H1 (cell line): ENCODE results near the gene GLRX3. TPM values are rescaled to one million over a fixed set of nuclear protein-coding genes. Genes with fewer than 3 reads are reported as not detected.

ENCODE experiments used
- ASH2L ChIP-seq: fragments of 200-600, 300-600 bp; sonication (generic); IDR thresholded peaks from one replicate; pipeline ENCODE4 v1.7.1; 2017; ENCODE audit warnings: low read length
- FOSL1 ChIP-seq: IDR thresholded peaks from 2 replicates; pipeline ENCODE4 v1.6.1; 2011; ENCODE audit warnings: mild to moderate bottlenecking, low read depth, low read length, moderate library complexity; ENCODE audit not compliant: insufficient read depth
- GABPA ChIP-seq: IDR thresholded peaks from 2 replicates; pipeline ENCODE4 v1.6.1; 2011; ENCODE audit warnings: mild to moderate bottlenecking, low read length, moderate library complexity, borderline replicate concordance; ENCODE audit not compliant: insufficient read depth
- GTF2F1 ChIP-seq: IDR thresholded peaks from 2 replicates; pipeline ENCODE4 v1.6.1; 2012; ENCODE audit warnings: low read depth, low read length, improper control_type of control experiment, borderline replicate concordance
- HDAC6 ChIP-seq: IDR thresholded peaks from one replicate; pipeline ENCODE4 v1.7.1; 2012; ENCODE audit warnings: low read depth, mild to moderate bottlenecking, inconsistent platforms, low read length, moderate library complexity
- RBBP5 ChIP-seq: IDR thresholded peaks from 2 replicates; pipeline ENCODE4 v1.7.1; 2012; ENCODE audit warnings: low read depth, mild to moderate bottlenecking, inconsistent platforms, low read length, moderate library complexity, borderline replicate concordance
- TCF12 ChIP-seq: IDR thresholded peaks from 2 replicates; pipeline ENCODE4 v1.6.1; 2011; ENCODE audit warnings: low read depth, mild to moderate bottlenecking, low read length
- polyA plus RNA-seq, 7 experiments: library from polyadenylated mRNA; depleted of rRNA in 3 of 7; stranded (reverse) in 5 of 7; unstranded in 2 of 7; fragments of >200 nt in 5 of 7; fragments of 200-250 nt in 2 of 7; gene quantifications; 1 replicate in 5 of 7; 2 replicates in 1 of 7; 4 replicates in 1 of 7; pipeline versions ENCODE4 v1.2.1 to v1.2.3, GENCODE V29; 2011 to 2013; ENCODE audit warnings: missing spikeins in 2 of 7, mixed read lengths in 2 of 7
- total RNA-seq: library from RNA; stranded (reverse); fragmentation: NEBNext Ultra II Directional; extraction: Animal tissue kit (Norgen Biotek cat#: 25700); gene quantifications from 2 replicates; pipeline ENCODE4 v1.2.1, GENCODE V29; 2021
- TF ChIP-seq, protein P1 (sequence below): IDR thresholded peaks from 2 replicates; pipeline ENCODE4 v1.6.1; 2011; ENCODE audit warnings: low read depth, mild to moderate bottlenecking, low read length; ENCODE audit not compliant: insufficient read depth
- TF ChIP-seq, protein P2 (sequence below): IDR thresholded peaks from 2 replicates; pipeline ENCODE4 v1.6.1; 2012; ENCODE audit warnings: inconsistent platforms
- TF ChIP-seq, protein P3 (sequence below): fragments of 300-600 bp; sonication (generic); IDR thresholded peaks from 2 replicates; pipeline ENCODE4 v1.7.1; 2012; ENCODE audit warnings: low read length, moderate library complexity, mild to moderate bottlenecking, inconsistent platforms; ENCODE audit not compliant: insufficient replicate concordance

The GLRX3 gene
- total and polyA plus RNA-seq, 2 of the 8 experiments (the other 6 are each of a cell fraction or from before 2014, with no cell fraction given) = 59.9 to 157 TPM

DNA sequence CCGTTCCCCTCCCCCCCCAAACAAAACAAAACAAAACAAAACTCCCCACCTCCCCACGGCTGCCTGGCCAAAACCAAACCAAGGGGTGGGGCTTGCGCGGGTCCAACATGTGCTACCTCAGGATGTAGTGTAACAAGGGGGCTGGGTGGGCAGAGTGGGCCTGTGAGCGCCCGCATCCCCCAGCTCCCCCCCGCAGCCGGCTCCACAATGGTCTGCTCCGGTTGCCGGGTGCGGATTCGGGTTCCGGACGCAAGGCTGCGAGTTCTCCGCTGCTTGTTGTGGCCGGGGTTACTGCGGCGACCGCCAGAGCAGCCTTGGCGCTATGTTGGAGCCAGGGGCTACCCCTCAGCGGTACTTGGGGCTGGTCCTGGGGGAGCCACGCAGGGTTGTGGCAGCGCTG is 30.5 kb upstream of the GLRX3 start (continued):
- TF ChIP-seq GABPA (no peak), RBBP5 (peak; percentile 19; the same call in 1 of the 2 replicates), HDAC6 (no peak), FOSL1 (no peak), ASH2L (no peak), GTF2F1 (no peak), TCF12 (no peak)
- TF ChIP-seq, protein P1, sequence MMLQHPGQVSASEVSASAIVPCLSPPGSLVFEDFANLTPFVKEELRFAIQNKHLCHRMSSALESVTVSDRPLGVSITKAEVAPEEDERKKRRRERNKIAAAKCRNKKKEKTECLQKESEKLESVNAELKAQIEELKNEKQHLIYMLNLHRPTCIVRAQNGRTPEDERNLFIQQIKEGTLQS = no peak
- TF ChIP-seq, protein P2, sequence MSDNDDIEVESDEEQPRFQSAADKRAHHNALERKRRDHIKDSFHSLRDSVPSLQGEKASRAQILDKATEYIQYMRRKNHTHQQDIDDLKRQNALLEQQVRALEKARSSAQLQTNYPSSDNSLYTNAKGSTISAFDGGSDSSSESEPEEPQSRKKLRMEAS = peak; percentile 82
- TF ChIP-seq, protein P3, sequence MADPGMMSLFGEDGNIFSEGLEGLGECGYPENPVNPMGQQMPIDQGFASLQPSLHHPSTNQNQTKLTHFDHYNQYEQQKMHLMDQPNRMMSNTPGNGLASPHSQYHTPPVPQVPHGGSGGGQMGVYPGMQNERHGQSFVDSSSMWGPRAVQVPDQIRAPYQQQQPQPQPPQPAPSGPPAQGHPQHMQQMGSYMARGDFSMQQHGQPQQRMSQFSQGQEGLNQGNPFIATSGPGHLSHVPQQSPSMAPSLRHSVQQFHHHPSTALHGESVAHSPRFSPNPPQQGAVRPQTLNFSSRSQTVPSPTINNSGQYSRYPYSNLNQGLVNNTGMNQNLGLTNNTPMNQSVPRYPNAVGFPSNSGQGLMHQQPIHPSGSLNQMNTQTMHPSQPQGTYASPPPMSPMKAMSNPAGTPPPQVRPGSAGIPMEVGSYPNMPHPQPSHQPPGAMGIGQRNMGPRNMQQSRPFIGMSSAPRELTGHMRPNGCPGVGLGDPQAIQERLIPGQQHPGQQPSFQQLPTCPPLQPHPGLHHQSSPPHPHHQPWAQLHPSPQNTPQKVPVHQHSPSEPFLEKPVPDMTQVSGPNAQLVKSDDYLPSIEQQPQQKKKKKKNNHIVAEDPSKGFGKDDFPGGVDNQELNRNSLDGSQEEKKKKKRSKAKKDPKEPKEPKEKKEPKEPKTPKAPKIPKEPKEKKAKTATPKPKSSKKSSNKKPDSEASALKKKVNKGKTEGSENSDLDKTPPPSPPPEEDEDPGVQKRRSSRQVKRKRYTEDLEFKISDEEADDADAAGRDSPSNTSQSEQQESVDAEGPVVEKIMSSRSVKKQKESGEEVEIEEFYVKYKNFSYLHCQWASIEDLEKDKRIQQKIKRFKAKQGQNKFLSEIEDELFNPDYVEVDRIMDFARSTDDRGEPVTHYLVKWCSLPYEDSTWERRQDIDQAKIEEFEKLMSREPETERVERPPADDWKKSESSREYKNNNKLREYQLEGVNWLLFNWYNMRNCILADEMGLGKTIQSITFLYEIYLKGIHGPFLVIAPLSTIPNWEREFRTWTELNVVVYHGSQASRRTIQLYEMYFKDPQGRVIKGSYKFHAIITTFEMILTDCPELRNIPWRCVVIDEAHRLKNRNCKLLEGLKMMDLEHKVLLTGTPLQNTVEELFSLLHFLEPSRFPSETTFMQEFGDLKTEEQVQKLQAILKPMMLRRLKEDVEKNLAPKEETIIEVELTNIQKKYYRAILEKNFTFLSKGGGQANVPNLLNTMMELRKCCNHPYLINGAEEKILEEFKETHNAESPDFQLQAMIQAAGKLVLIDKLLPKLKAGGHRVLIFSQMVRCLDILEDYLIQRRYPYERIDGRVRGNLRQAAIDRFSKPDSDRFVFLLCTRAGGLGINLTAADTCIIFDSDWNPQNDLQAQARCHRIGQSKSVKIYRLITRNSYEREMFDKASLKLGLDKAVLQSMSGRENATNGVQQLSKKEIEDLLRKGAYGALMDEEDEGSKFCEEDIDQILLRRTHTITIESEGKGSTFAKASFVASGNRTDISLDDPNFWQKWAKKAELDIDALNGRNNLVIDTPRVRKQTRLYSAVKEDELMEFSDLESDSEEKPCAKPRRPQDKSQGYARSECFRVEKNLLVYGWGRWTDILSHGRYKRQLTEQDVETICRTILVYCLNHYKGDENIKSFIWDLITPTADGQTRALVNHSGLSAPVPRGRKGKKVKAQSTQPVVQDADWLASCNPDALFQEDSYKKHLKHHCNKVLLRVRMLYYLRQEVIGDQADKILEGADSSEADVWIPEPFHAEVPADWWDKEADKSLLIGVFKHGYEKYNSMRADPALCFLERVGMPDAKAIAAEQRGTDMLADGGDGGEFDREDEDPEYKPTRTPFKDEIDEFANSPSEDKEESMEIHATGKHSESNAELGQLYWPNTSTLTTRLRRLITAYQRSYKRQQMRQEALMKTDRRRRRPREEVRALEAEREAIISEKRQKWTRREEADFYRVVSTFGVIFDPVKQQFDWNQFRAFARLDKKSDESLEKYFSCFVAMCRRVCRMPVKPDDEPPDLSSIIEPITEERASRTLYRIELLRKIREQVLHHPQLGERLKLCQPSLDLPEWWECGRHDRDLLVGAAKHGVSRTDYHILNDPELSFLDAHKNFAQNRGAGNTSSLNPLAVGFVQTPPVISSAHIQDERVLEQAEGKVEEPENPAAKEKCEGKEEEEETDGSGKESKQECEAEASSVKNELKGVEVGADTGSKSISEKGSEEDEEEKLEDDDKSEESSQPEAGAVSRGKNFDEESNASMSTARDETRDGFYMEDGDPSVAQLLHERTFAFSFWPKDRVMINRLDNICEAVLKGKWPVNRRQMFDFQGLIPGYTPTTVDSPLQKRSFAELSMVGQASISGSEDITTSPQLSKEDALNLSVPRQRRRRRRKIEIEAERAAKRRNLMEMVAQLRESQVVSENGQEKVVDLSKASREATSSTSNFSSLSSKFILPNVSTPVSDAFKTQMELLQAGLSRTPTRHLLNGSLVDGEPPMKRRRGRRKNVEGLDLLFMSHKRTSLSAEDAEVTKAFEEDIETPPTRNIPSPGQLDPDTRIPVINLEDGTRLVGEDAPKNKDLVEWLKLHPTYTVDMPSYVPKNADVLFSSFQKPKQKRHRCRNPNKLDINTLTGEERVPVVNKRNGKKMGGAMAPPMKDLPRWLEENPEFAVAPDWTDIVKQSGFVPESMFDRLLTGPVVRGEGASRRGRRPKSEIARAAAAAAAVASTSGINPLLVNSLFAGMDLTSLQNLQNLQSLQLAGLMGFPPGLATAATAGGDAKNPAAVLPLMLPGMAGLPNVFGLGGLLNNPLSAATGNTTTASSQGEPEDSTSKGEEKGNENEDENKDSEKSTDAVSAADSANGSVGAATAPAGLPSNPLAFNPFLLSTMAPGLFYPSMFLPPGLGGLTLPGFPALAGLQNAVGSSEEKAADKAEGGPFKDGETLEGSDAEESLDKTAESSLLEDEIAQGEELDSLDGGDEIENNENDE = no peak
